Measurements from ENCODE around the gene LSG1. TPM values are rescaled to one million over a fixed set of nuclear protein-coding genes. Genes with fewer than 3 reads are reported as not detected.
A peak's percentile ranks its signal among the peaks of the same experiment; 100 is the strongest.

LSG1 gene
- total and polyA plus RNA-seq, 2 donors (not counting 1 experiment from before 2014, with no cell fraction given): 27.6 to 35.3 TPM

- Histone ChIP-seq H3K27me3 (ENCODE audit: control insufficient read depth, insufficient read depth, low read length) (no peaks in the 10 kb centered on the region), H3K36me3 (ENCODE audit: control insufficient read depth, insufficient read depth, low read length) (no peaks in the 10 kb centered on the region), H3K4me3 (replicated peaks in 1 of 4; ENCODE audit: control extremely low read depth in 1 of 4, insufficient read depth in 1 of 4, low read depth in 3 of 4, low read length in 4 of 4) (peak overlapping the region; percentile 21 to 90 (median 66)), H3K9ac (ENCODE audit: insufficient read depth, low read length) (no peak overlapping the region), H4K20me1 (ENCODE audit: control insufficient read depth, extremely low read depth, insufficient read depth, low read length) (no peaks in the 10 kb centered on the region), H3K79me2 (ENCODE audit: control insufficient read depth, insufficient read depth, low read length) (peaks cover 7% of the 10 kb centered on the region), H3K4me2 (ENCODE audit: extremely low read depth, insufficient read depth, low read length) (peak overlapping the region; percentile 93), H3K27ac (ENCODE audit: insufficient read depth, low read length) (no peak overlapping the region), H3K9me3 (ENCODE audit: control insufficient read depth, insufficient read depth, low read depth, low read length) (no peaks in the 10 kb centered on the region), H3K4me1 (ENCODE audit: control insufficient read depth, extremely low read depth, insufficient read depth, low read length) (peaks cover 11% of the 10 kb centered on the region), H2AFZ (ENCODE audit: low read length) (no peak overlapping the region)
- TF ChIP-seq EZH2 (IDR thresholded peaks at IDR 0.05; ENCODE audit: low read length, missing control alignments) (no peak), CTCF (conservative IDR thresholded peaks at IDR 0.05 in 1 of 2, IDR thresholded peaks at IDR 0.05 in 1 of 2; ENCODE audit: low read depth in 1 of 2, low read length in 2 of 2) (no peak)
- peak; percentile 20 to 39 for DNase-seq (ENCODE audit: low read depth in 2 of 2)
These were observed 16.3 kb upstream of the LSG1 start for GRCh38 chr3:194688200-194688740.

GRCh38 chr3:194687638-194688199 lies 15.7 kb upstream of the LSG1 start:
- H2AFZ ChIP-seq (ENCODE audit: low read length): peak overlapping the region; percentile 21
- H3K36me3 ChIP-seq (ENCODE audit: control insufficient read depth, insufficient read depth, low read length): no peaks in the 10 kb centered on the region
- no peak overlapping the region for H3K9ac ChIP-seq (ENCODE audit: insufficient read depth, low read length)
- H3K27ac ChIP-seq (ENCODE audit: insufficient read depth, low read length): no peak overlapping the region
- peaks cover 11% of the 10 kb centered on the region for H3K4me1 ChIP-seq (ENCODE audit: control insufficient read depth, extremely low read depth, insufficient read depth, low read length)
- peak; percentile 66 to 69 for DNase-seq (ENCODE audit: low read depth in 2 of 2)
- H4K20me1 ChIP-seq (ENCODE audit: control insufficient read depth, extremely low read depth, insufficient read depth, low read length): no peaks in the 10 kb centered on the region
- H3K27me3 ChIP-seq (ENCODE audit: control insufficient read depth, insufficient read depth, low read length): no peaks in the 10 kb centered on the region
- TF ChIP-seq CTCF (conservative IDR thresholded peaks at IDR 0.05 in 1 of 2, IDR thresholded peaks at IDR 0.05 in 1 of 2; ENCODE audit: low read depth in 1 of 2, low read length in 2 of 2) (peak; percentile 3 to 30), EZH2 (IDR thresholded peaks at IDR 0.05; ENCODE audit: low read length, missing control alignments) (no peak)
- peak overlapping the region; percentile 93 for H3K4me2 ChIP-seq (ENCODE audit: extremely low read depth, insufficient read depth, low read length)
- peaks cover 7% of the 10 kb centered on the region for H3K79me2 ChIP-seq (ENCODE audit: control insufficient read depth, insufficient read depth, low read length)
- peak overlapping the region; percentile 24 to 90 (median 66) for H3K4me3 ChIP-seq (replicated peaks in 1 of 4; ENCODE audit: control extremely low read depth in 1 of 4, insufficient read depth in 1 of 4, low read depth in 3 of 4, low read length in 4 of 4)
- no peaks in the 10 kb centered on the region for H3K9me3 ChIP-seq (ENCODE audit: control insufficient read depth, insufficient read depth, low read depth, low read length)

GRCh38 chr3:194686816-194687637 lies 15.0 kb upstream of the LSG1 start:
- H3K36me3 ChIP-seq (ENCODE audit: control insufficient read depth, insufficient read depth, low read length): no peaks in the 10 kb centered on the region
- H3K27ac ChIP-seq (ENCODE audit: insufficient read depth, low read length): no peak overlapping the region
- H3K4me2 ChIP-seq (ENCODE audit: extremely low read depth, insufficient read depth, low read length): peak overlapping the region; percentile 93
- no peaks in the 10 kb centered on the region for H3K27me3 ChIP-seq (ENCODE audit: control insufficient read depth, insufficient read depth, low read length)
- peak overlapping the region; percentile 21 for H2AFZ ChIP-seq (ENCODE audit: low read length)
- H3K79me2 ChIP-seq (ENCODE audit: control insufficient read depth, insufficient read depth, low read length): peaks cover 7% of the 10 kb centered on the region
- no peak for TF ChIP-seq EZH2 (IDR thresholded peaks at IDR 0.05; ENCODE audit: low read length, missing control alignments)
- H3K9me3 ChIP-seq (ENCODE audit: control insufficient read depth, insufficient read depth, low read depth, low read length): no peaks in the 10 kb centered on the region
- no peaks in the 10 kb centered on the region for H4K20me1 ChIP-seq (ENCODE audit: control insufficient read depth, extremely low read depth, insufficient read depth, low read length)
- peak; percentile 62 to 73 for DNase-seq (ENCODE audit: low read depth in 2 of 2)
- peak overlapping the region; percentile 34 for H3K9ac ChIP-seq (ENCODE audit: insufficient read depth, low read length)
- peak overlapping the region; percentile 24 to 90 (median 66) for H3K4me3 ChIP-seq (replicated peaks in 1 of 4; ENCODE audit: control extremely low read depth in 1 of 4, insufficient read depth in 1 of 4, low read depth in 3 of 4, low read length in 4 of 4)
- peaks cover 11% of the 10 kb centered on the region for H3K4me1 ChIP-seq (ENCODE audit: control insufficient read depth, extremely low read depth, insufficient read depth, low read length)
